HEK293 (cell line): ENCODE data around the gene PLA2G4A.

Source experiments
- ZBTB44 ChIP-seq: fragments of 450-650 bp; IDR thresholded peaks from 2 replicates; pipeline ENCODE4 v1.5.1; 2018; ENCODE audit warnings: missing biosample characterization, mild to moderate bottlenecking, missing genetic modification characterization
- ZNF416 ChIP-seq: fragments of 450-650 bp; formaldehyde crosslinking; IDR thresholded peaks from 2 replicates; pipeline ENCODE4 v1.5.1; 2016; ENCODE audit warnings: missing biosample characterization, missing genetic modification characterization

The PLA2G4A gene

GRCh38 chr1:187037973-187038553, 209.3 kb downstream of the PLA2G4A start (continued):
- TF ChIP-seq ZBTB44, result no peak
- TF ChIP-seq ZNF416 (tag by site-specific recombination), result no peak
